ENCODE data around the gene GP2. TPM values are rescaled to one million over a fixed set of nuclear protein-coding genes. Genes with fewer than 3 reads are reported as not detected.
A peak's percentile ranks its signal among the peaks of the same experiment; 100 is the strongest.

The GP2 gene
- total RNA-seq, 1 donor from 2014 or later: under 0.01 TPM

GRCh38 chr16:20308266-20308665 lies 19.0 kb downstream of the GP2 start:
- no peak for DNase-seq (ENCODE audit: low spot score in 2 of 2)
- no peak for FAIRE-seq

- no peak for DNase-seq (ENCODE audit: low spot score in 2 of 2)
- FAIRE-seq: no peak
Observed at GRCh38 chr16:20307791-20308190, 19.5 kb downstream of the GP2 start.

GRCh38 chr16:20307240-20307671 lies 20.1 kb downstream of the GP2 start:
- DNase-seq (ENCODE audit: low spot score in 2 of 2): no peak
- FAIRE-seq: no peak

GRCh38 chr16:20306401-20306800 lies 20.9 kb downstream of the GP2 start:
- DNase-seq (ENCODE audit: low spot score in 2 of 2) (no peak), FAIRE-seq (no peak)

DNA sequence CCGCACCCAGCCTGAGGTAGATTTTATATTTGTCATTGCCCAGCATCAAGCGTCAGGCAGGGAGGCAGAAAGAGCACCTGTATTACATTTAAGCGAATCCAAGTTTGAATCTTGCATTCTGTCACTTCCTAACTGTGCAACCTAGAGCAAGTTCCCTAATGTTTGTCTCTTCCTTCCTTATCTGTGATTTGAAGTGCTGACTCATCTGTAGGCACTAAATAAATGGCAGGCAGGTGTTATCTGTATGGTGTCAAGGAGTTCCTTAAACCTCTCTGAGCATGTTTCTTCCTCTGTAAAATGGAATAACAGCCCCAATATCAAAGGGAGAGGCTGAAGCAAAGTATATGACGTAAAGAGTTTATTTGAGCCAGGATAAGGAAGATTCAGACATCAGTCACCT lies 24.3 kb downstream of the GP2 start:
- FAIRE-seq (no peak), DNase-seq (ENCODE audit: low spot score in 2 of 2) (no peak)

- FAIRE-seq: no peak
- DNase-seq (ENCODE audit: low spot score in 2 of 2): no peak
Observed at GRCh38 chr16:20302389-20302788, 24.9 kb downstream of the GP2 start.

- no peak for FAIRE-seq
- DNase-seq (ENCODE audit: low spot score in 2 of 2): no peak
Observed at GRCh38 chr16:20301840-20302239, 25.5 kb downstream of the GP2 start.

GRCh38 chr16:20300312-20301097 lies 26.8 kb downstream of the GP2 start:
- FAIRE-seq: no peak
- DNase-seq (ENCODE audit: low spot score in 2 of 2): peak in 1 of 2 donors; percentile 34

- no peak for FAIRE-seq
- no peak for DNase-seq (ENCODE audit: low spot score in 2 of 2)
Observed at GRCh38 chr16:20298452-20298851, 28.9 kb downstream of the GP2 start.

DNA sequence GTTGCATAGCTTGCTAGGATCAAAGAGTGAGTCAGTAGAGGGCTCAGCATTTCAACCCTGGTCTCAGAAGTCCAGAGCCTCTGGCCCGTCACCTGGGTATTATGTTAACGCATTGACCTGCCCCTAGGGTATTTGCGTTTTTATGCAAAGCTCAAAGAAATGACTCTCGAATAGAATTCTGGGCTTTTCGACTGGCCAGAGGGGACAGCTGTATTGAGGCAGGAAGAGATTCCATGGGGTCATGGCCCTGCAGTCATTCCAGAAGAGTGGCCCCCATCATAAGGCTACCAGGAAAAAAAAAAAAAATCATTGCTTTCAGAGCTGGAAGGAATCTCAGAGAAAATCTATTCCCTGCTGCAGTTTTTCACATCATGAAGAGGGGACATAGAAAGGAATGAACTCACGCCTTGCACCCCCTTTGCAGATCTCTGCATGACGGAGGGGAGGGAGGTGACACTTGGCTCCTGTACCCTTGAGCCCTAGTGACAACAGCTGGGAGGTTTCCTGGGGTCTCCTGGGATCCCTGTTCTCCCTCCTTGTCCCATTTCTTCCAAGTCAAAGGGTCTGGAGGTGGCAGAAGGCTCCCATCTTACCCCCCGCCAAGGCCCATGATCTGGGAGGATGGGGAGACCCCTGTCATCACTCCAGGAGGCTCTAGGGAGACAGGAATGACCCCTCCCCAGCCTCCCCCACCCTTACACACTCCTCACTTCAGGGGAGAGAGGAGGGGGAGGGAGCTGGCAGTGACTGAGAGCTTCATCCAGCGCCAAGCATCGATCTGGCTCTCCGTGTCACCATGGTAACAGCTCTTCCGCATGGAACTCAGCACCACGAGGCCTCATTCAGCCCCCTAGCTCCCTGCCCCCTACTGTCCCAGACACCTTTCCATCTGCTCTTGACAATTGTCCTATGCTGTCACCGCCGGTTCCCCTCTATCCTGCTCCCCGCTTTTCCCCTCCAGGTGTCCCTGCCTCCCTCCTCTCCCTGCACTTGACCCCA lies 35.8 kb downstream of the GP2 start:
- FAIRE-seq: no peak

DNA sequence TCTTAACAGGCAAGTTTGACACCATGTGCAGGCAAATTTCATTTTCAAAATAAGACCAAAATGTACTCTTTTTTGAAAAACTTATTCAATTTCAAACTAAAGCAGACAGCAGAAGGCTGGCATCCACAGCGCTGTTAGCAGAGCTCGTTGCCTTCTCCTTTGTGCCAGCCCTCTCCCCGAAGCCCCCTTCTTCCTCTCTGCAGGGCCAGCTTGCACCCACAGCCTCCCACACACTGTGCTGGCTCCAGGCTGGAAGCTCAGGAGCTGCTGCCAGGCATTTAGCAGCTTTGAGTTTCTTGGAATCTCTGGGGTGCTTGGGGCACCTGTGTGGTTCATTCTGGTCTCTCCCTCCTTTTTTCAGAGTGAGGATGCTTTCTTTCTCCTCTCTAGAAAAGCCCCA lies 37.7 kb downstream of the GP2 start:
- FAIRE-seq (no peak), DNase-seq (ENCODE audit: low spot score in 2 of 2) (no peak)

More for the DNA sequence above, 35.8 kb downstream of the GP2 start:
- DNase-seq (ENCODE audit: low spot score in 2 of 2): no peak

- no peak for FAIRE-seq
- no peak for DNase-seq (ENCODE audit: low spot score in 2 of 2)
Observed at GRCh38 chr16:20285993-20286499, 41.3 kb downstream of the GP2 start.

- DNase-seq (ENCODE audit: low spot score in 2 of 2): no peak
- FAIRE-seq: no peak
Observed at GRCh38 chr16:20280259-20280658, 47.1 kb downstream of the GP2 start.

DNA sequence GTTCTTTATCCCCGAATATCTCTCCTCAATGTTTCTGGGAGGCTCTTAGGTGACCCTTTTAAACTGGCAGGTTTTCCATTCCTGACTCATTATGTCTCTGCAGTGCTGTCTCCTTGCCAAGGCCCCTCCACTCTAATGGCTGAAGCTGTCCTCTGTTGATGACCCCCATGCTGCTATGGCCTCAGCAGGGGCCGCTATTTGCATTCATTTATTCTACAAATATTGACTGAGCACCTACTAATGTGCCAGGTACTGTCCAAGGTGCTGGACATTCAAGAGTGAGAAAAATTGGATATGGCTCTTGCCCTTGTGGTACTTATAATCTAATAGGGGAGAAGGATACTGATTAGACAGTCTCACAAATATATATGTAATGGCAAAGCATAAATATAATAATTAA lies 55.4 kb downstream of the GP2 start:
- DNase-seq (ENCODE audit: low spot score in 2 of 2) (no peak), FAIRE-seq (no peak)

DNA sequence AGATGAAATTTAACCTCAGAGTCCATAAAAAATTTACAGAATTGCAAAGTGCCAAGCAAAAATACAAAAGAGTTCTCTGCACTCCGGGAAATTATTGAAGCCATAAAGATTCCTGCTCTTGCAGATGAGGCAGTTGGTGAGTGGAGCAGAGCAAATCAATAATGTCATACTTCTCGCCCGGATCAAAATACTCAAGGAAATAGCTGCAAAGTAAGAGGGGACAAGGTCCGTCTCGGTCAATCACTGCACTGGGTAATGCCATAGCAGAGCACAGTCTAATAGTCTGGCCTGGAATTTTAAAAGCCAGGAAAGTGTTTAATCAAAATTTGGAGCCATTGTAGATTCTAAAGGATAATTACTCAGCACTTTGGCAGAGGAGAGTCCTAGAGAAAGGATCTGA lies 58.9 kb downstream of the GP2 start:
- no peak for DNase-seq (ENCODE audit: low spot score in 2 of 2)
- no peak for FAIRE-seq

- FAIRE-seq (no peak), DNase-seq (ENCODE audit: low spot score in 2 of 2) (no peak)
Observed at GRCh38 chr16:20265019-20265418, 62.3 kb downstream of the GP2 start.

GRCh38 chr16:20263138-20263855 lies 64.0 kb downstream of the GP2 start:
- FAIRE-seq: no peak
- DNase-seq (ENCODE audit: low spot score in 2 of 2): no peak

DNA sequence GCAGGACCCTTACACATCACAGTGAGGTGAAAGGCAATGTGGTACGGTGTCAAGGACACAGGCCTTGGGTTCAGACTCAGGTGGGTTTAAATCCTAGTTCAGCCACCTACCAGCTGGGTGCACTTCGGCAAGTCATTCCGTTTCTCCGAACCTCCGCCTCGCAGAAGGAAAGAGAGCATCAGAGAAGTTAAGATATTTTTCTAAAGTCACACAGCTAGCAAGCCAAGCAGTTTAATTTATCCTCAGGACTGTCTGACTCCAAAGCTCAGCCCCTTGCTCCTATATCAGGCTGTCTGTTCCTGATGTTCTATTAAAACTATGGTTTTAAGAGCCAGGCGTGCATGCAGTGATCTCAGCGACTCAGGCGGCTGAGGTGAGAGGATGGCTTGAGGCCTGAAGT lies 65.1 kb downstream of the GP2 start:
- DNase-seq (ENCODE audit: low spot score in 2 of 2) (no peak), FAIRE-seq (no peak)

DNA sequence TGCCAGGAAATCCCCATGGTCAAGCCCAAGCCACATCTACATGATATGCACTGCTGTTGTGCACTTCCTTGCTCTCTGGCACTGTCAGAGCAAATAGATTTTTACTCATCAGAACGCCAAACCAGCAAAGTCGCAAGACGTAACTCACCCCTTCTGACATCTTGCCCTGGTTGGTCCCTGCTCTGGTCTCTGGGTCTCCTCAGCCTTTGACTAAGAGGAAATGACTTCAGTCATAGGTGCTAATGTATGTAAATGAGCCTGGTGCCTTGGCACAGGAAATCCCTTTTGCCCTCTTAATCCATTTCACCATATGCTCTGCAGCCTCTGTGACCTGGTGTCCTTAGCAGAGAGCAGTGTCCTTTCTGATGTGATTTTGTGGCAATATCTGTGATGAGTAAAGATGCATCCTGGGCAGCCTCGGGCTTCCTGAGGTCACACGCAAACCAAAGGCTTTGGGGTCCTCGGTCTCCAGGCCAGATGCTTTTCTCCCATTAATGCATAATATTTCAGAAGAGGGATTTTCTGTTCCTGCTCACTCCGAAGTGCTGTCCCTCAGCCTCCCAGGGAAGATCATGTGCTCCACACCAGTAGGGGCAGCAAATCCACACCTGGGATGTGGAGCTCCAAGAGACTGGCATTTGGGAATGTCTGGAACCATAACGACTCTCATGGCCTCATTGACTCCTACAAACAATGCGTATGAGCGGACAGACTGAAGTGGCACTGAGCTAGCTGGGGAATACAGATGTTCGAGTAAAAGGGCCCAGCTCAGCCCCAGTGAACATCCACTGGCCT lies 66.9 kb downstream of the GP2 start:
- FAIRE-seq (no peak), DNase-seq (ENCODE audit: low spot score in 2 of 2) (no peak)
